Globus pallidus (tissue), 1 donor: Measurements from ENCODE around the gene SLC6A5.
A peak's percentile ranks its signal among the peaks of the same experiment; 100 is the strongest.

Source experiments
- DNase-seq: peaks from one replicate; pipeline ENCODE4 v3.0.0-alpha.2; 2015; ENCODE audit warnings: low spot score

Gene SLC6A5

DNA sequence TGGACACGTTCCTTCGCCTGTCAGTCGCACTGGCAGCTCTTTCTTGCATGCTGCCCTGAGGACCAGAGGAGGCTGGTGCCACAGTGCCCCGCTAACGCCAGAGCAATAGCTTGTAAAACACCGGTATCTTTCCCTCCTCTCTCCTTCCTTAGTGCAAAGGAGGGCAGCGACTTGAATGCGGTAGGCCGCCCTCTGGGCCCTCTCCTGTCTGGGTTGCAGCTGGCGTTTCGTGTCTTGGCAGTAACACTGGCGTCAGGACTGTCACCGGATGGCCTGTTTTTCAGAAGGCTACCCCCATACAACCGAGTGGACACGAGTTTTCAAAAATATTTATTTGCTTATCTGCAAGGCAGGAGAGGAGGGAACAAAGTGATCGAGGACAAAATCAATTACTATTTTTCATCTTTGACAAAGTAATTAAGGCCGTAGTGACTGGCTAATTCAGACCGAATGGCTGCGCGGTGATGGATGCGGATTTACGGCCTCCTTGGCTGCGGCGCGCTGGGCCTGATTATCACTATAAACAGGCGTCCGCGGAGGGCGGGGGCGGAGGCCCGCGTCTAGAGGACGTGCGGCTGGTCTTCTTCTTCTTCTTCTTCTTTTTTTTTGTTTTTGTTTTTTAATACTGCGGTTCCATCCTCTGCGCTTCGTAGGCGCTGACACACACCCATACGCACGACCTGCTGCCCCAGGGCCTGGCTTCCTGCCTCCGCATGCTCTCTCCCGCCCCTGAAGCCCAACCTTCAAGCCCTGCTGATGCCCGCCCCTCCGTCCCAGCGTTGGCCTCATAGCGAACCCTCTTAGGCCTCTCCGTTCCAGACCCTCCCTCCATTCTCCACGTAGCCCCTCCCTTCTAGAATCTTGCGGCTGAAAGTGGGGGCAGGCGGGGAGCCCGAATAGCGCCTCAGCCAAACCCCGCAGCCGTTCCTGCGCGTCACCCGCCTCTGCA lies 2.9 kb upstream of the SLC6A5 start:
- no peak for DNase-seq

GRCh38 chr11:20597154-20597679 lies 2.2 kb upstream of the SLC6A5 start:
- no peak for DNase-seq

DNA sequence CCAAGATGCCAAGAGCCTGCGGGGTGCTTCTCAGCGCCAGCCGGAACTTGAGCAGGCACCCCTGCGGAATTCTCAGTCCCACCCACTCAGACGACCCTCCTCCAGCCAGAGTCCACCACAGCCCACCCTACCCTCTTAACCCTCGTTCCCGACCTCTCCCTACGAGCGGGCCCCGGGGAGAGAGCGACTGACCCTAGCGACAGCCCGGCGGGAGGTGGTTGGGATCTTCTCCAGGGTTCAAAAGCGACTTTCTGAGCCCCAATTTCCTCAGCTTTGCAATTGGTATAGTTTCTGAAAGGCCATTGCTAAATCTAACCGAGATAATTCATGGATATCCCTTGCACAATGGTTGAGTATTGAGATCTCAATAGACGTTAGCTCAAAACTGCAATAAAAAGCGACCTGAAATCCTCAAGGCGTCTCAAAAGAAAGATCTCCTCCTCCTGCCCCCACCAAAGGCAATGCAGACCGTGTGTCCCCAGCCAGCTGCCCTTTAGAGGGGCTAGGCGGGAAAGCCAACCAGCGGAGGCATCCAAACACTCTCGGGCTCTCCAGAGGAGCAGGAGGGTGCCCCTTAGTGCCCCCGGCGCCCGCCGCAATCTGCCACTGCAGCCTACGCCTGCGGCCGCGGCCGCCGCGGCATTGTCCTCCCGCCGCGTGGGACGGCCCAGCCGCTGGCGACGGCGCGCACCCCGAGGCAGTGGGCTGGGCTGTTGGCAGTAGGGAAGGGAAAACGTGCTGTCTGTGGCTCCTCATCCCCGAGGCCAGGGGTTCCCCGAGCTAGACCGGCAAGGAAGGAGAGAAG lies 1.5 kb upstream of the SLC6A5 start:
- DNase-seq, result no peak

GRCh38 chr11:20598492-20598891 lies 916 bp upstream of the SLC6A5 start:
- DNase-seq, result no peak

DNA sequence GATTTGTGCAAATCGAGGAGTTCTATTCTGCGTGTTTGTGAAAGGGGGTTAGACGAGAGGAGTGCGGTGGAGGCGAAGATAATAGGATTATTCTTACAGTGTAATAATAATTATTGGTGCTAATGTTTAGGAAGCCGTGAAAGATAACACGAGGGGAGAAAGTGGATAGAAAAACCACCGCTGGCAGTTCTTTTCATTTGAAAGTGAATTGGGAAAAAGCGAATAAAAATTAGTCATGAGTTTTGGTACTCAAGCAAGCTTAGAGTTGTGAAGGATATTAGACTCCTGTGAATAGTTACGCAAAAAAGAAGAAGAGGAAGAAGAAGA lies 575 bp downstream of the SLC6A5 start:
- no peak for DNase-seq

DNA sequence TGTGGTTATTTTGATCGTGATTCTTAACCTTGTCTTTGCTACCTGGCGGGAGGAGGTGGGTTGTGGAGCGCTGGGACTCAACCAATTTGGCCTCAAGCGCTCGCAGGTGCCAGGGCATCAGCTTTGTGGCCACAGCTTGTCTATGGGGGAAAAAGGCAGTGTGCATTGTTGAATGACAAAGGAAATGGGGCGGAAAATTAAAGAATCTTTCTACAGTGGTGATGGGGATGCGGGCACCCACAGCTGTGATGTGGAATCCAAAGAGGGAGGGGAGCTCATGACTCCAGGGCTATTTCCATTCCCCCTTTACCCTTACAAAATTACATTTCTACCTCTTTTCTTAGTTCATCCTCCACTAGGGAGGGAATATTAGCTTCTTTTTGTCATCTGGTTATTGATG lies 1.1 kb downstream of the SLC6A5 start:
- DNase-seq, result no peak

DNA sequence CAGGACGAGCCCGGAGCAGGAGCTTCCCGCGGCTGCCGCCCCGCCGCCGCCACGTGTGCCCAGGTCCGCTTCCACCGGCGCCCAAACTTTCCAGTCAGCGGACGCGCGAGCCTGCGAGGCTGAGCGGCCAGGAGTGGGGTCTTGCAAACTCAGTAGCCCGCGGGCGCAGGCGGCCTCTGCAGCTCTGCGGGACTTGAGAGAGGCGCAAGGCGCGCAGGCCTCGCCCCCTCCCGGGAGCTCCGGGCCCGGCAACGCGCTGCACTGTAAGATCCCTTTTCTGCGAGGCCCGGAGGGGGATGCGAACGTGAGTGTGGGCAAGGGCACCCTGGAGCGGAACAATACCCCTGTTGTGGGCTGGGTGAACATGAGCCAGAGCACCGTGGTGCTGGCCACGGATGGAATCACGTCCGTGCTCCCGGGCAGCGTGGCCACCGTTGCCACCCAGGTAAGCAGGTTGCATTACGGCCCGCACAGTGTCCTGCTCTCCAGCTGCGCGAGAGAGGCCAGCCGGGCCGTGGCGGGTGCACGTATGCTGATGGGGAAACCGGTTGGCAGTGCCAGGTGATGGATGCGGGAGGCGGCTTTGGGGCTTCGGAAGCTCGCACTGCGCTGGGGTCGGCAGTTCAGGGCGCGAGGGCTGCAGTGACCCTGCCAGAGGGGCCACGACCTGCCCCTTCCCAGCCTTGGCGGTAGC lies 2.0 kb downstream of the SLC6A5 start:
- DNase-seq, result no peak

GRCh38 chr11:20604295-20604803 lies 4.9 kb downstream of the SLC6A5 start:
- no peak for DNase-seq

GRCh38 chr11:20604864-20605601 lies 5.6 kb downstream of the SLC6A5 start:
- DNase-seq, result no peak

- DNase-seq, result no peak
Observed at GRCh38 chr11:20605602-20606091, 6.2 kb downstream of the SLC6A5 start.

DNA sequence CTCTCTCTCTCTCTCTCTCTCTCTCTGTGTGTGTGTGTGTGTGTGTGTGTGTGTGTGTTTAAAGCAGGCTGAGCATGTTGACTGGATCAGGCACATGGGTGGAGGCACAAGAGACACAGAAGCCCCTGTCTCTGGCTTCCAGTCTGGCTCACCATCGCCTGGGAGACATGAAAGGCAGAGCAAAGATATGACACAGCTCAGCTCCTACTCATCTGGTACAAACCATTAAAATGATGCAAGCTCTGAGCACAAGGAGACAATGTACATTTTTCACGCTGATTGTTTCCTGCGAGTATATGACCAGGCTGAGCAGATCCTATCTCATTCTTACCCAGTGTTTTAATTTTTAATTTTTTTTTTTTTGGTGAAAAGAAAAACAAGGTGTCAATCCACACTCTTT lies 9.5 kb downstream of the SLC6A5 start:
- DNase-seq, result no peak

- peak; percentile 46 for DNase-seq
Observed at GRCh38 chr11:20609727-20610707, 10.6 kb downstream of the SLC6A5 start.

- no peak for DNase-seq
Observed at GRCh38 chr11:20610825-20611224, 11.4 kb downstream of the SLC6A5 start.

DNA sequence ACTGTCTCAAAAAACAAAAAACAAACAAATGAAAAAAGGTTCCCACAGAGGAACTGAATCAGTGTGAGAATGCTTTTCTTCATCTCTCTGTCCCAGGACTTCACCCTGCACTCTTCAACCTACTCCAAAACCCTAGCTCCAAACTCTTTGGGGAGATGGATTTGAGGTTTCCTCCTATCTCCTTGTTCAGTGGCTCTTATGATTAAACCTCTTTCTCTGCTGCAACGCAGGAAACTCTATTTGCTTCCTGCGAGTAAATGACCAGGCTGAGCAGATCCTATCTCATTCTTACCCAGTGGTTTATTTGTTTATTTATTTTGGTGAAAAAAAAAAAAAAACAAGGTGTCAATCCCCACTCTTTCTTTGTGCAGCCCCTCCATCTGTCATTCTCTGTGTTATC lies 12.0 kb downstream of the SLC6A5 start:
- no peak for DNase-seq

GRCh38 chr11:20611892-20612291 lies 12.5 kb downstream of the SLC6A5 start:
- DNase-seq, result no peak

- DNase-seq, result no peak
Observed at GRCh38 chr11:20612416-20612815, 13.0 kb downstream of the SLC6A5 start.

DNA sequence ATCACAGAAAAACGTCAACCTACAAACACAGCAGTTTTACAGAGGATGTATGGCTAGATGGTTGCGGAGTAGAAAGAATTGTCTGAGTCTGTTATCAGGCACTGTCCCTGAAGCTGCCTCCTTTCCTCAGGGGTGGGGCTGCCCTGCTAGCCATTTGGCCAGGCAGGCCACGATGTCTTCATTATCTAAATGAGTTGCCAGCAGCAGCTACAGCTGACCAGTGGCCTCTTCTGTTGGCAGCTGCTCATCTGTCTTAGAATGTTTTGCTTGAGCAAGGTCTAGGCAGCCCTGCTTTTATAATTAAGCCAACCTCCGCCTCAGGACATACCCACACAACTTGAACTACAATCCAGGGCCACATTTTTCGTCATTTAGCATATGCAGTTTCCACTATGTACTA lies 17.5 kb downstream of the SLC6A5 start:
- no peak for DNase-seq

DNA sequence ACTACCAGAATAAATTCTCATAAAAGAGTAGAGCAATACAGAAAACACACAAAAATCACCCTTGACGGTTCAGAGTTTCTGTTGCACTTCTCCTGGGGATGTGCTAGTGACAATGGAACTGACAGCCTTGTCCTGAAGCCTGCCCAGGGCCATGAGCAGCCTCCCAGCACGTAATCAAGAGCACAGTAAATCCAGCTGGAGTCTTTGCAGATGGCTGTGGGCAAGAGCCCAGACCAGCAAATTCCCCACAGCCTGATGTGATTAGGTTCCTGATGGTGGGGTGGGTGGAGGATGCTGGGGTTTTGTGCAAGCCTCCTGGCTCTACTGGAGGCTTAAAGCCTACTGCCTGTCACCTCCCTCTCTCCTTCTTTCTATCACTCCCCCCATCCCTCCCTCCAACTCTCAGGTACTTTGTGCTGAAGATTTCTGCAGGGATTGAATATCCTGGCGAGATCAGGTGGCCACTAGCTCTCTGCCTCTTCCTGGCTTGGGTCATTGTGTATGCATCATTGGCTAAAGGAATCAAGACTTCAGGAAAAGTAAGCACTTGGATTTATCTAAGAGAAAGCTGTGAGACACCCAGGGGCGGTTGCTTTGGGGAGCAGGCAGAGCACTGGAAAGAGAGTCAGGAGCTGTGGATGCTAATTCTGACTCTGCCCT lies 18.1 kb downstream of the SLC6A5 start:
- DNase-seq, result no peak

DNA sequence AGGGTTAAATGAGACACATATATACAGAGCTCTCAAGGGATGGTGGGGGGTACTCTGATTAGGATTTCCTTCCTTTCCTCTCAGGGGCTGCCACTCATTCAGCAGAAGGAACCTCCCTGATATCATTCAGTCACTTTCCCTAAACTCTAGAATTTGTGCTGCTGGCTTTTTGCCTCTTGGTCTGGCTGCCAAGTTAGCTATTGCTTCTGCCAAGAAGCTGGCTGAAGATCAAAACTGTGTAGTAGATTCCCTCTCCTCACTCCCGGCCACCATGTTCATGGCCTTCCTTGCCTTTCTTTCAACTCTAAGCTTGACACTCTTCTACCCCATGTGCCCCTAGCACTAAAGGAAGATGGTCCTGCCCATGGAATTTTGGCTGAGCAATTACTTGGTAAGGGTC lies 18.7 kb downstream of the SLC6A5 start:
- DNase-seq, result no peak

DNA sequence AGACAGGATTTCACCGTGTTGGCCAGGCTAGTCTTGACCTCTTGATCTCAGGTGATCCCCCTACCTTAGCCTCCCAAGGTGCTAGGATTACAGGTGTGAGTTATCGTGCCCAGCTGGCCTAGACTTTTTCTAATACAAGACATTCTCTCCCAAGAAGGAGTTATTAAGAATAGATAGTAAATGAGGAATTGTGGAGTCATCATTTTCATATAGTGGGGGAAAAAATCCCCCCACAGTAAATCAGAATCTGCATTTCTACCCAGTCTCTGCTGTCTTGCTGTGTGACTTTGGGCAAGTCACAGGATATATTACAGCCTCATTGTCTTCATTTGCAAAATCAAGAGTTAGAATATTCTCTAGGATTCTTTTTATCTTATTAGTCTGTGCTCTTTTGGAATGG lies 21.6 kb downstream of the SLC6A5 start:
- DNase-seq, result no peak
